ENCODE data around the gene INSR.

DNA sequence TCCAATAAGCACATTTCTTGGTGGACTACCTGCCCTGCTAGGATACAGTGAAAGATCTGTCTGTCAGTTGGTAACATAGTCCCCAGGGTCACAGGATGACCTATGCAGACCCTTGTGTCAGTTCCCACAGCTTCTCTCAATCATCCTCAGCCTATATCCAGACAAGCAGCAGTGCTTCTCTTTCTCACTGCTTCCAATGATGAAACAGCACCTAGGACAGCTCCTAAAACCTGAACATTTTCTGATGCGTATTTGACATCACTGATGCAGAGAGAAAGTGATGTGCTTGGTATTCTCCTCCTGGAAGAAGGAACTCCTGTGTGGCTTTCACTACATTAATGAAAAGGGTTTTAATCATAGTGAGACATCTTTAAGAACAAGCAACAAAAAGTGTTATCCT is 181.0 kb downstream of the INSR start:
- TF ChIP-seq POLR2A (IDR thresholded peaks at IDR 0.05): no peak
- no peak for TF ChIP-seq CTCF (IDR thresholded peaks at IDR 0.05)
